NCI-H1694 (cell line): ENCODE results near the gene HEXA.

Source experiments
- DNase-seq: peaks from one replicate; lab custom pipeline; 2025; lab: John Stamatoyannopoulos, UW

Gene HEXA

GRCh38 chr15:72375501-72375845 lies 341 bp downstream of the HEXA start:
- no peak for DNase-seq

- no peak for DNase-seq
Measured at GRCh38 chr15:72372361-72372760, 3.5 kb downstream of the HEXA start.

- no peak for DNase-seq
Measured at GRCh38 chr15:72369964-72370363, 5.8 kb downstream of the HEXA start.

GRCh38 chr15:72368899-72369298 lies 6.9 kb downstream of the HEXA start:
- DNase-seq, result no peak

GRCh38 chr15:72368325-72368724 lies 7.5 kb downstream of the HEXA start:
- no peak for DNase-seq

GRCh38 chr15:72365844-72366243 lies 10.0 kb downstream of the HEXA start:
- DNase-seq, result no peak

- no peak for DNase-seq
Measured at GRCh38 chr15:72361176-72361575, 14.6 kb downstream of the HEXA start.

GRCh38 chr15:72358650-72359171 lies 17.1 kb downstream of the HEXA start:
- DNase-seq, result no peak

GRCh38 chr15:72358121-72358520 lies 17.7 kb downstream of the HEXA start:
- DNase-seq, result no peak

GRCh38 chr15:72354496-72354895 lies 21.3 kb downstream of the HEXA start:
- no peak for DNase-seq

- DNase-seq, result no peak
Measured at GRCh38 chr15:72353266-72353665, 22.5 kb downstream of the HEXA start.

- DNase-seq, result no peak
Measured at GRCh38 chr15:72345806-72346205, 30.0 kb downstream of the HEXA start.

- DNase-seq, result no peak
Measured at GRCh38 chr15:72345280-72345679, 30.5 kb downstream of the HEXA start.

GRCh38 chr15:72344602-72345001 lies 31.2 kb downstream of the HEXA start:
- no peak for DNase-seq

- no peak for DNase-seq
Measured at GRCh38 chr15:72342385-72342784, 33.4 kb downstream of the HEXA start.

- no peak for DNase-seq
Measured at GRCh38 chr15:72341361-72341760, 34.5 kb downstream of the HEXA start.

GRCh38 chr15:72340366-72340765 lies 35.4 kb downstream of the HEXA start:
- no peak for DNase-seq

GRCh38 chr15:72339777-72340177 lies 36.0 kb downstream of the HEXA start:
- peak; percentile 74 for DNase-seq

GRCh38 chr15:72338617-72339321 lies 37.0 kb downstream of the HEXA start:
- no peak for DNase-seq

GRCh38 chr15:72338148-72338547 lies 37.7 kb downstream of the HEXA start:
- DNase-seq, result no peak

GRCh38 chr15:72334842-72335241 lies 41.0 kb downstream of the HEXA start:
- no peak for DNase-seq

- no peak for DNase-seq
Measured at GRCh38 chr15:72331021-72331420, 44.8 kb downstream of the HEXA start.

- no peak for DNase-seq
Measured at GRCh38 chr15:72323752-72324151, 52.1 kb downstream of the HEXA start.

- DNase-seq, result no peak
Measured at GRCh38 chr15:72319985-72320671, 55.7 kb downstream of the HEXA start, which contains the start of gene CELF6. CELF6 (minus strand) TSS chr15:72320157; CDS start chr15:72319874, 283 bp downstream.
